Measurements from ENCODE around the gene DES. TPM values are rescaled to one million over a fixed set of nuclear protein-coding genes. Genes with fewer than 3 reads are reported as not detected.

Gene DES
- total RNA-seq, 1 experiment from 2014 or later: not detected

- no peak for DNase-seq (ENCODE audit: low read depth)
These were observed 1.4 kb downstream of the DES start for GRCh38 chr2:219419331-219420197.

DNA sequence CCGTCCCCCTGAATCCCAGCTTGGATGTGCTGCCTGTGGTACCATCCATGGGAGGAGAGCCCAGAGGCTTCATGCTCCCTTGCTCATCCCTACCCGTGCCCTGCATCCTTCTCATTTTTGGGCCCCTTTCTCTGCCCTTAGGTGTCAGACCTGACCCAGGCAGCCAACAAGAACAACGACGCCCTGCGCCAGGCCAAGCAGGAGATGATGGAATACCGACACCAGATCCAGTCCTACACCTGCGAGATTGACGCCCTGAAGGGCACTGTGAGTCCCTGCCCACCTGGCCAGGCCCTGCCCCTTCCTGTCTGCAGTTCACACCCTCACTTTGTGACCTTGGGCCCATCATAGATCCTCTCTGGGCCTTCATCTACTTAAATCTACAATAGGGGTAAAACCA lies 2.5 kb downstream of the DES start:
- no peak for DNase-seq (ENCODE audit: low read depth)

DNA sequence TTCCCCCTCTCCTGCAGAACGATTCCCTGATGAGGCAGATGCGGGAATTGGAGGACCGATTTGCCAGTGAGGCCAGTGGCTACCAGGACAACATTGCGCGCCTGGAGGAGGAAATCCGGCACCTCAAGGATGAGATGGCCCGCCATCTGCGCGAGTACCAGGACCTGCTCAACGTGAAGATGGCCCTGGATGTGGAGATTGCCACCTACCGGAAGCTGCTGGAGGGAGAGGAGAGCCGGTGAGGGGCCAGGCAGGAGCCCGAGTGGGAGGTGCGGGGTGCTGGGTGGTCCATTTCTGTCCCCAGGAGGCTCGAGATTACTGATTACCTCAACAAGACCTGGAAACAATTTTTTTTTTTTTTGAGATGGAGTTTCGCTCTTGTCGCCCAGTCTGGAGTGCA lies 3.1 kb downstream of the DES start:
- no peak for DNase-seq (ENCODE audit: low read depth)

- DNase-seq (ENCODE audit: low read depth): no peak
These were observed 4.9 kb downstream of the DES start for GRCh38 chr2:219422952-219423534.

GRCh38 chr2:219423652-219424377 lies 5.6 kb downstream of the DES start:
- DNase-seq (ENCODE audit: low read depth): no peak

DNA sequence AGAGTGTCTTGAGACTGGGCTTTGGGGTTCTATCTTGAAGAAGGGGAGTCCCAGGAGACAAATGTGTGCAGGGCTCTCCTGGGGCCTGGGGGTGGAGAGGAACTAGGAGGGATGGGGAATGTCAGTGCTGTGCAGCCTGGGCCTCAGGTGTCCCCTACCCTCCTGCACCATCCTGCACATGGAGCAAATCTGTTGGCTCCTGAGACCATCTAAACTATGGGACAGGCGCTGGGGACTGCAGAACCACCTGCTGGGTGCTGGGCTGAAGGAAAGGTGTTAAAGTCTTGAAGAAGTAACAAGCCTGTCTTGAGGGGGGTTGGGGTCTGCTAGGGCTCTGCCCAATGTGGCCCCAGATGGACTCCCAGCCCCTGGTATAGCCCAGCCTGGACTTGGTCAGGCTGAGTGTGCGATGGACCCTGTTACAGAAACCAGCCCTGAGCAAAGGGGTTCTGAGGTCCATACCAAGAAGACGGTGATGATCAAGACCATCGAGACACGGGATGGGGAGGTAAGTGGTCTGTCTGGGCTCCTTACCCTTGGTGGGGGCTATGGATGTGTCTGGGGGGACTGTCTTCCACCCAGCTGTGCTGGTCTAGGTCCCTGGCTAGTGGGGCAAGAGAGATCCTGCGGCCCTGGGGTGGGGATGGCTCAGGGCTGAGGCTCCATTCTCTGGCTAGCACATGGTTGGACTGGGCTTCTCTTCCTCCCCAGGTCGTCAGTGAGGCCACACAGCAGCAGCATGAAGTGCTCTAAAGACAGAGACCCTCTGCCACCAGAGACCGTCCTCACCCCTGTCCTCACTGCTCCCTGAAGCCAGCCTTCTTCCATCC lies 7.3 kb downstream of the DES start:
- no peak for DNase-seq (ENCODE audit: low read depth)

DNA sequence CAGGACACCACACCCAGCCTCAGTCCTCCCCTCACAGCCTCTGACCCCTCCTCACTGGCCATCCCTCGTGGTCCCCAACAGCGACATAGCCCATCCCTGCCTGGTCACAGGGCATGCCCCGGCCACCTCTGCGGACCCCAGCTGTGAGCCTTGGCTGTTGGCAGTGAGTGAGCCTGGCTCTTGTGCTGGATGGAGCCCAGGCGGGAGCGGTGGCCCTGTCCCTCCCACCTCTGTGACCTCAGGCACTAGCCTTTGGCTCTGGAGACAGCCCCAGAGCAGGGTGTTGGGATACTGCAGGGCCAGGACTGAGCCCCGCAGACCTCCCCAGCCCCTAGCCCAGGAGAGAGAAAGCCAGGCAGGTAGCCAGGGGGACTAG lies 7.9 kb downstream of the DES start:
- no peak for DNase-seq (ENCODE audit: low read depth)

GRCh38 chr2:219426534-219427136 lies 8.5 kb downstream of the DES start:
- DNase-seq (ENCODE audit: low read depth): no peak

GRCh38 chr2:219428469-219428868 lies 10.3 kb downstream of the DES start:
- no peak for DNase-seq (ENCODE audit: low read depth)

- DNase-seq (ENCODE audit: low read depth): no peak
These were observed 11.9 kb downstream of the DES start for GRCh38 chr2:219429958-219430606.

- peak; percentile 44 for DNase-seq (ENCODE audit: low read depth)
These were observed 12.7 kb downstream of the DES start for GRCh38 chr2:219430633-219431615.

DNA sequence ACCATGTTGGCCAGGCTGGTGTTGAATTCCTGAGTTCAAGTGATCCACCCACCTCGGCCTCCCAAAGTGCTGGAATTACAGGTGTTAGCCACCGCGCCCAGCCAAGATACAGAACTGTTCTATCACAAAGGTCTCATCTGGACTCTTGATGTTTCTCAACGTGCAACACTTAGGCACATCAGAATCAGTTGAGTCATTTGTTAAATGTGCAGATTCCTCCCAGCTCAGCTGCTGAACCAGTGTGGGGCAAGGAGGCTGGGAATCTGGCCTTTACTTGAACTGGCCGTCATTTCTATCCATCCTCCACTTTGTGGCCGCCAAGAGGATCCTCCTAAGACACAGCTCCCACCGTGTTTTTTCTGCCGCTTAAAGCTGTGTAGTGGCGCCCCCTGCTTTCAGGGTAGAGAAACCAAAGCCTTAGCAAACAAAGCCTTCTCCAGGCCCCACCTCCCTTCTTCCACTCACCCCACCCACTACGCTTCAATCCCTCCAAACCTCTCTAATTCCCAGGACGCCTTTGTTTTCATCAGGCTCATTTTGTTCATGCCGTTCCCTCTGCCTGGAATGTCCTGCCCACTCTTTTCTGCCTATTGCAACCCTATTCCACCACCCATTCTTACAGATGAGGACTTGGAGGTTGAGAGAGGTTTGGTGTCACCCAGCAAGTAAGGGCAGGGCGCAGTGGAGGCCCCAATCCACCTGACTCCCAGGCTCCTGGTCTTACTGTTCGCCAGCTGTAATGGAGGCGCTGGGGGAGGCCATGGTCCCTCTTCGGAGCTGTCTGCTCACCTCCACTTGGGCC lies 15.7 kb downstream of the DES start:
- DNase-seq (ENCODE audit: low read depth): peak; percentile 40

GRCh38 chr2:219434468-219434717 lies 16.2 kb downstream of the DES start:
- DNase-seq (ENCODE audit: low read depth): no peak

- DNase-seq (ENCODE audit: low read depth): no peak
These were observed 16.7 kb downstream of the DES start, which contains the start of gene SPEG for GRCh38 chr2:219434718-219435525. Gene SPEG (plus strand): TSS chr2:219434843. CDS start chr2:219434978, 135 bp downstream.

DNA sequence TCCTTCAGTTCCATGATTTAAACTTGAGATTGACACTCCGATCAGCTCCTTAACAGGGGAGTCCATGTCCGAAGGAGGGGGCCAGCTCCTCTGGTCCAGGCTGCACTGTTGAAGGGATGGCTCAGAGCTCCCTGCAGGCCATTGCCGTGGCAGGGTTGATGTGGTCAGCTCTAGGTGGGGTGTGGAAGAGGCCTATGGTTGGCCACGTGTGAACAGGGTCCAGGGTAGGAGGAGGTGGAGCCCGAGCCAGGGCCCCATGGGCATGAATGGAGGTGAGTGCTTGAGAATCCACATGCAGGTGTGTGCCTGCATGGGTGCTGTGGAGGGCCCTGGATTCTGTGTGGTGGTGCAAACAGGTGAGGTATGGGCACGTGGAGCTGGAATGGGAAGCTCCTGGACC lies 17.5 kb downstream of the DES start:
- no peak for DNase-seq (ENCODE audit: low read depth)

DNA sequence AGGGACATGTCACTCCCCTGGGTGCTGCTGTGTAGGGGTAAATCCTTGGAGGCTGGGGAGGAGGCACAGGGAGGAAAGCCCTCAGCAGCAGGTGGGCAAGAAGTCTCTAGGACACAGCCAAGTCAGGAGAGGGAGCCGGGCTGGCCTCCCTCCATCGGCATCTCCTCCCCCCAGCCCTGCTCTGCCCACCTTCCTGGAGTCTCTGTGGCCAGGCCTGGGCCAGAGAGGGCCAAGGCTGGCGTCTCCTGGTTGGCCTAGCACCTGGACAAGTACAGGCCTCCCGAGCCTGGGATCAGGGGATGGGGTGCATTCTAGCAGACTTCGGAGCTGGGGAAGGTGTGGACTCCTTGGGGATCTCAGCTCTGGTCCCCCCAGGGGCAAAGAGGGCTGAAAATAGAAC lies 18.3 kb downstream of the DES start:
- no peak for DNase-seq (ENCODE audit: low read depth)

DNA sequence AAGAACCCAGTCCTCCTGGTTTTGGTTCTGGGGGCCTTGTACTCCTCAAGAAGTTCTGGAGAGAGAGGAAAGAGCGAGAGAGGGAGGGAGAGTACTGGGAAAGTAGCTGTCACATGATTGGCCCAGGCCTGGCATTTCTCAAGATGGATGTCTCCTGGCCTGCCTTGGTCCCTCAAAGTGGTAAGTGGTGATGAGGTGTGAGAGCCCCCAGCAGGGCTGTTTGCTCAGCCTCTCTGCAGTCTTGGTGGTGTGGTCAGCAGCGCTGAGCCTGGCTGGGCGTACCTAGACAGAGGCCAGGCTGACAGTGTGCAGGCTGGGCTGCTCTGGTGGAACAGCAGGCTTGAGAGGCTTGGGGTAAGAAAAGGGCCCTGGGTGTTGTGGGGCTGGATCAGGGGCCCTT lies 19.0 kb downstream of the DES start:
- no peak for DNase-seq (ENCODE audit: low read depth)

GRCh38 chr2:219437690-219438206 lies 19.6 kb downstream of the DES start:
- no peak for DNase-seq (ENCODE audit: low read depth)
